ENCODE results near the gene ZFYVE16. TPM values are rescaled to one million over a fixed set of nuclear protein-coding genes. Genes with fewer than 3 reads are reported as not detected.

Gene ZFYVE16
- total RNA-seq, 1 experiment from 2014 or later, result 9.7 TPM

- Histone ChIP-seq H3K4me3 (ENCODE audit: low read length) (no peak overlapping the region), H4K20me1 (ENCODE audit: low read length) (no peaks in the 10 kb centered on the region), H3K9ac (ENCODE audit: low read length) (no peak overlapping the region), H3K9me2 (replicated peaks; ENCODE audit: low read length) (no peaks in the 10 kb centered on the region), H2AFZ (ENCODE audit: low read length) (no peak overlapping the region), H3K36me3 (ENCODE audit: low read depth, low read length) (peaks cover 8% of the 10 kb centered on the region; the same call in 1 of the 2 replicates), H3K4me1 (ENCODE audit: insufficient read depth, low read length) (no peaks in the 10 kb centered on the region), H3K27me3 (ENCODE audit: low read length) (no peaks in the 10 kb centered on the region), H3K9me3 (ENCODE audit: low read length) (no peaks in the 10 kb centered on the region), H3F3A (ENCODE audit: low read length, unreplicated experiment) (no peaks in the 10 kb centered on the region), H3K4me2 (ENCODE audit: low read length) (no peak overlapping the region), H3K27ac (ENCODE audit: low read length) (no peak overlapping the region), H3K79me2 (ENCODE audit: low read length) (no peaks in the 10 kb centered on the region)
- DNase-seq (no peak), ATAC-seq (no peak)
- intact Hi-C loops (cut with micrococcal nuclease), result no loop called here
- no TSS peak for BruUV-seq (replicated peaks)
- POLR2A ChIA-PET (ENCODE audit: unreplicated experiment), result no interaction called here
- TF ChIP-seq EZH2phosphoT487 (IDR thresholded peaks at IDR 0.05; ENCODE audit: borderline replicate concordance, low read length) (no peak), CTCF (conservative IDR thresholded peaks at IDR 0.05; ENCODE audit: low read depth, low read length) (no peak), EZH2 (IDR thresholded peaks at IDR 0.05; ENCODE audit: low read length, unreplicated experiment) (no peak)
- CTCF ChIA-PET, result no interaction called here
These were observed 67.1 kb downstream of the ZFYVE16 start for GRCh38 chr5:80474929-80475328.

- Histone ChIP-seq H3F3A (ENCODE audit: low read length, unreplicated experiment) (no peaks in the 10 kb centered on the region), H3K4me3 (ENCODE audit: low read length) (no peak overlapping the region), H3K27ac (ENCODE audit: low read length) (no peak overlapping the region), H4K20me1 (ENCODE audit: low read length) (no peaks in the 10 kb centered on the region), H3K4me2 (ENCODE audit: low read length) (no peak overlapping the region), H3K9me2 (replicated peaks; ENCODE audit: low read length) (no peaks in the 10 kb centered on the region), H3K27me3 (ENCODE audit: low read length) (no peaks in the 10 kb centered on the region), H3K9ac (ENCODE audit: low read length) (no peak overlapping the region), H3K9me3 (ENCODE audit: low read length) (no peaks in the 10 kb centered on the region), H3K79me2 (ENCODE audit: low read length) (no peaks in the 10 kb centered on the region), H2AFZ (ENCODE audit: low read length) (no peak overlapping the region), H3K4me1 (ENCODE audit: insufficient read depth, low read length) (no peaks in the 10 kb centered on the region), H3K36me3 (ENCODE audit: low read depth, low read length) (peaks cover 5% of the 10 kb centered on the region)
- TF ChIP-seq EZH2phosphoT487 (IDR thresholded peaks at IDR 0.05; ENCODE audit: borderline replicate concordance, low read length) (no peak), EZH2 (IDR thresholded peaks at IDR 0.05; ENCODE audit: low read length, unreplicated experiment) (no peak), CTCF (conservative IDR thresholded peaks at IDR 0.05; ENCODE audit: low read depth, low read length) (no peak)
- ATAC-seq (no peak), DNase-seq (no peak)
- ChIA-PET POLR2A (ENCODE audit: unreplicated experiment) (no interaction called here), CTCF (no interaction called here)
- BruUV-seq (replicated peaks), result no TSS peak
- intact Hi-C loops (cut with micrococcal nuclease), result loop anchor here (2.0 kb wide), 1 partner anchor 193 kb away; no protein-coding TSS in a partner anchor
These were observed 71.8 kb downstream of the ZFYVE16 start for GRCh38 chr5:80479713-80480112.

GRCh38 chr5:80480354-80480753 lies 72.5 kb downstream of the ZFYVE16 start:
- ChIA-PET POLR2A (ENCODE audit: unreplicated experiment) (no interaction called here), CTCF (no interaction called here)
- Histone ChIP-seq H3K36me3 (ENCODE audit: low read depth, low read length) (peaks cover 4% of the 10 kb centered on the region), H3F3A (ENCODE audit: low read length, unreplicated experiment) (no peaks in the 10 kb centered on the region), H3K9me2 (replicated peaks; ENCODE audit: low read length) (no peaks in the 10 kb centered on the region), H3K27ac (ENCODE audit: low read length) (no peak overlapping the region), H2AFZ (ENCODE audit: low read length) (no peak overlapping the region), H3K4me2 (ENCODE audit: low read length) (no peak overlapping the region), H3K27me3 (ENCODE audit: low read length) (no peaks in the 10 kb centered on the region), H3K9ac (ENCODE audit: low read length) (no peak overlapping the region), H3K4me3 (ENCODE audit: low read length) (no peak overlapping the region), H3K79me2 (ENCODE audit: low read length) (no peaks in the 10 kb centered on the region), H4K20me1 (ENCODE audit: low read length) (no peaks in the 10 kb centered on the region), H3K9me3 (ENCODE audit: low read length) (no peaks in the 10 kb centered on the region), H3K4me1 (ENCODE audit: insufficient read depth, low read length) (no peaks in the 10 kb centered on the region)
- BruUV-seq (replicated peaks), result no TSS peak
- intact Hi-C loops (cut with micrococcal nuclease), result loop anchor here (2.0 kb wide), 1 partner anchor 192 kb away; no protein-coding TSS in a partner anchor
- DNase-seq (no peak), ATAC-seq (no peak)
- no peak for TF ChIP-seq EZH2 (IDR thresholded peaks at IDR 0.05; ENCODE audit: low read length, unreplicated experiment)
- TF ChIP-seq EZH2phosphoT487 (IDR thresholded peaks at IDR 0.05; ENCODE audit: borderline replicate concordance, low read length), result no peak
- no peak for TF ChIP-seq CTCF (conservative IDR thresholded peaks at IDR 0.05; ENCODE audit: low read depth, low read length)

All from PC-3 (cell line).